Non-pigmented ciliary epithelial cell (primary cell): ENCODE results near the gene STAG3.

Experiments
- DNase-seq: peaks from one replicate; pipeline ENCODE4 v3.0.0-alpha.2; 2010; ENCODE audit warnings: low read depth

STAG3 gene

DNA sequence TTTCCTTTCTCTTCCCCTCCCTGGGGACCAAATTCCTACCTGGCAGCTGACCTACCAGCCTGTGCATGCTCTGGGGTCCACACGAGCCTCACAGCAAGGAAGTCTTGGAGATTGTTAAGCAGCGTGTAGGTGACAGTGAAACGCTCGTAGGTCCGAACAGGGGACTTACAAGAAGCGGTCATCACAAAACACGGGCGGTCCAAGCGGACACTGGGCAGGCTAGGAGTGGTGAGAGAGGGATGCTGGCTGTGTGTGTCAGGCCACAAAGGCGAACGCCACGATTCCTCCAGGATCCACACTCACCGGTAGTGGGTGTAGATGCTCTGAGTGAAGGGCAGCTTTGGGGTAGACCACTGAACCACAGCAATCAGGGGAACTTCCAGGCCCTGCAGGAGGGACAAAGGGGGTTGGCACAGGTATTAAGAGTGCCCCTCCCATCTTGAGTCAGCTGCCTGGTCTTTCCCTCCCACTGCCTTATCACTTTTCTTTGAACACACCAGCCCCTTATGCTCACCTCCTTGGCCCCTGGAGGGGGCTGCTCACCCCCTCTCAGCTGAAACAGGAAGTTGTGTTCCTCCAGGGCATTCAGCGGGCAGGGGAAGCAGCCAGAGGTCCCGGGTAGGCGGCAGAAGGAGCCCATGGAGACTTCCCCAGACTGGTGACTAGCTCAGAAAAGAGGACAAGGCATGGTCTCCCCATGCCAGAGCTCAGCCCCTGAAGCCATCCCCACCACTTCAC lies 21.2 kb upstream of the STAG3 start:
- DNase-seq, result no peak

DNA sequence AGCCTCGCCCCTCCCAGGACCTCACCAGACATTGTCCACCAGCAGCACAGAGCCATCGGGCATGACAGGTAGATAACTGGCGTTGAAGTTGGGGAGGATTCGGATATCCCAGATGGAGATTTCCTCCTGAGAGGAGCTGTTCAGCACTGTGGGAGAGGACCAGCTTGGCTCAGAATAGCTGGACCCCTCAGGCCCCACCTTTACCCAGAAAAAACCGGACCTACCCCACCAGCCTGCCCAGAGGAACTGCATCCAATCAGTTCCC lies 20.7 kb upstream of the STAG3 start:
- no peak for DNase-seq

DNA sequence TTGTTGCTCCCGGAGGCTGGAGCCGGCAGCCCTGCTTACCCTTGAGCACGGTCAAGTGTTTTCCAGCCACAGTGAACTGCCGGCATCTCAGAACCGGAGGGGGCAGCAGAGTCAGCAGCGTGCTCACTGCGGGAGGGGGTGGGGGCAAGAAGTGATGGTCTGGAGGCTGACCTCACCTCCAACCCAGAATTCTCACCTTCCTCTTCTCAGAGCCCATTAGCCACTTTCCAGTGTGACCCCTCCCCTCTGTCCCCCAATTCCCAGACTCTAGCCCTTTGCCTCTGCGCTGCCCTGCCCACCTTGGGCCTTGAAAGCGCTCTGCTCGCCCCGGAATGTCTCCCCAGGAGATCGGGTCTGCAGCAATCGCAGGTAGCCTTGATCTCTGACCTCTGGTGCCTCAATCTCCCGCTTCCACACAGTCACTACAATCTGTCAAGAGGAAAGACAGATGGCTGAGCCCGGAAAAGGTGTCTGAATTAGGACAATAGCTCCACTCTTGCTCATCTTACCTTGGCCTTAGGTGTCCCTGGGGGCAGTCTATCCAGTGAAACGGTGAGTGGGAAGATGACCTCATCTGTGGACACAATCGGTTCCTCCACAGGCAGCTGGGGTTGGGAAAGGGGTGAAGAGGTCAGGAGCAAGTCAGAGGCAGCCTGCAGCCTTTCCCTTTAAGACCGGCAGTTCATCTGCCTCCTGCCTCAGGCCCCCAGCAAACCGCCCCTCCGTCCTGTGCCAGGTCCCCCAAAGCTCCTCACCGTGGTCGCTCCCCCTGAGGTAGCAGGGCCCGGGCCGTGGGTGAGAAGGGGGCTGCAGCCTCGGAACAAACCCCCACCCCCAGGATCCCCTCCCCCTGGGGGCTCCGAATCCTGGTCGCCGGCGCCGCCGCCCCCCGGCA lies 20.1 kb upstream of the STAG3 start:
- DNase-seq, result no peak

DNA sequence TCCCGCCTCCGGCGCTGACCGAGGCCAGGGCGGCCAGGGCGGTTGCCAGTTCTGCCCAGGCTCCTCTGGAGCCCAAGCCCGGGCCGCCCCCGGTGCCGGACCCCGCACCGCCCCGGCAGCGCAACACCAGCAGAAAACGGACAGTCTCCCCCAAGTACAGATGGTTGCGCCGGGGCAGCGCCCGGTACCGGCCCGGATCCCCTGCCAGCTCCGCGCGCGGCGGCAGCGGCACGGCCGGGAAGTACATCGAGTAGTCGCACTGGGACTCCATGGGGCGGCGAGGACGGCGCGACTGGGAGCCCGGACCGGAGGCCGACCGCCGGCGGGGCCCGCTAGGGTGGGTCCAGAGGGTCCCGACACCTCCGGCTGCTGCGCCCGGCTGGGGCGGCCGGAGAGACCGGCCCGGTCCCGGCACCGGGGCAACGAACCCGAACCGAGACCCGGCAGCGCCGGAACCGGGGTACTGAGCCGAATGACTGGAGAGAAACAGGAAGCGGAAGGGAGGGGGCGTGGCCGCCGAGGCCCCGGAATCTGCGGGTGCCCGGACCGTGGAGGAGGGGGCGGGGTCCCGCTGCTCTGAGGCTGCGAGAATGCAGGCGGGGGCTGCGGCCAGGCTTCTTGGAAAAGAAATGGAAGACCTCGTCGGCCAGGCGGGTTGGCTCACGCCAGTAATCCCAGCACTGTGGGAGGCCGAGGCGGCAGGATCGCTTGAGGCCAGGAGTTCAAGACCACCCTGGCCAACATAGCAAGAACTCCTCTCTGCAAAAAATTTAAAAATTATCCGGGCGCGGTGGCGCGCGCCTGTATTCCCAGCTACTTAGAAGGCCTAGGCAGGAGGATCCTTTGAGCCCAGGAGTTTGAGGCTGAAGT lies 19.3 kb upstream of the STAG3 start, which contains the start of gene TRAPPC14:
Gene TRAPPC14, minus strand, starts transcription at position 495 of the 870 bp plus-strand sequence. Its CDS starts 224 bp downstream, at position 271.
- no peak for DNase-seq

DNA sequence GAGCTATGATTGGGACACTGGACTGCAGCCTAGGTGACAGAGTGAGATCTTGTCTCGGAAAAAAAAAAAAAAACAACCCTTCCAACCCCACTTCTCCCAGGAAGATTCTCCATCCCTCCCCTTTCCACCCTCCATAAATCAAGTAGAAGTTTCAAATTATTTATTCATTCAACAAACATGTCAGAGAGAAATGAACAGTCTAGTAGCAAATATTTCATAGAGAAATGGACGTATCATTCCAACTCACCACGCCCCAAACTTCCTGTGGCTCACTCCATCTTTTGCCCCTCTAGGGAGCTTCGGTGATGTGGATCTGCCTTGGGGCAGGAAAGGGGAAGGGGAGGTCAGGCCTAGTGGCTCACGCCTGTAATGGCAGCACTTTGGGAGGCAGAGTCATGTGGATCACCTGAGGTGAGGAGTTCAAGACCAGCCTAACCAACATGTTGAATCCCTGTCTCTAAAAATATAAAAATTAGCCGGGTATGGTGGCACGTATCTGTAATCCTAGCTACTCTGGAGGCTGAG lies 18.6 kb upstream of the STAG3 start:
- no peak for DNase-seq

DNA sequence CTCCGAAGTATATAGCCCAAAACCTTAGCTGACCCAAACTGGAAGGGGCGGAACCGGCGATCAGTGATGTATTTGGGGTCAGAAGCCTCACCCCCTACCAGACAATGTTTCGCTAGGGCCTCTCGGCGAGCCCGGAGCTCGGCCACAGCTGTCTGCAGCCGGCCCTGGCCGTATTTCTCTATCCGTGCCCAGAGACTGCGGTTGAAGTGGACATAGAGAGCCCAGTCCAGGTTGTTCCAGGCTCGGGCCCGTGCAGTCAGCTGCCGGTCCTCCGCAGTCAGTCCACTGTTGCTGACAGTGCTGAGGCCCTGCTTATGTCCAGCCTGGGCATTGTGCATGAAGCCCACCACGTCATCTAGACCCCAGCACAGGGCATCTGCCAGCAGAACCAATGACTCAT lies 17.7 kb upstream of the STAG3 start:
- DNase-seq, result no peak

DNA sequence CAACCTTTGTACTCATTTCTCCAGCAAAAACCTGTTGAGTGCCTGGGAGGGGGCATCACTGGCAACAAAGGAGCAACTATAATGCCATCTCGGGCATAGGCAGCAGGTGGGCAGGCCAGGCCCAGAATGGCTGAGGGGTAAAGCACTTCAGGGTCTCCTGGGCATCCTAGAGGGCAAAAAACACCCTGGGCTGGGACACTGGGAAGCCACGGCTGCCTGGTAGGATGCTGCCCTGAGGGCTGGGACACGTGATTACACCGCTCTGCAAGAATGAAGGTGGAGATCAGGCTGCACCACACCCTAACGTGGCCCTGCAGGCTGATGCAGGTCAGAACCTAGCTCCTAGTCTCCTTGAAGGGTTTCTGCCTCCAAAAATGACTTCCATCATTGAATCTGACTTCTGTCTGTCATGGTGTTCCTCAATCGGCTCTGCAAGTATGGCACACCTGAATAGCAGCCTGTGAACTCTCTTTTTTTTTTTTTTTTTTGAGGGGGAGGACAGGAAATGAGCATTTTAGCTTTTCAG lies 14.6 kb upstream of the STAG3 start:
- no peak for DNase-seq

DNA sequence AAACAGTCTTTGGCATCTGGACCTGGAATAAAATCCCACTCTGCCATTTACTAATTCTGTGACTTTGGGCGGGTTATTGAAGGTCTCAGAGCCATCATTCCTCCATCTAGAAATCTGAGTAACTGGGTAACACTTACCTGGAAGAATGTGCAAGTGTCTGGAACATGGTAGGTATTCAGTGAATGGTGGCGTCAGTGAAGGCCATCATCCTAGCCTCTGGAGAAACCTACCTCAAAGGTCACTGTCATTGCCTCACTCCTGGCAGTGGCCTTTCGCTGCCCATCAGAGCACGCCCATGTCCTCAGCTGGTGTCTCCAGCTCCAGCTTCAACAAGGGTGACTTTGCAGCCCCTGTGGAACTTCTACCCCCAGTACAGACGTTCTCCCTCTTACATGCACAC lies 13.8 kb upstream of the STAG3 start:
- DNase-seq, result no peak

DNA sequence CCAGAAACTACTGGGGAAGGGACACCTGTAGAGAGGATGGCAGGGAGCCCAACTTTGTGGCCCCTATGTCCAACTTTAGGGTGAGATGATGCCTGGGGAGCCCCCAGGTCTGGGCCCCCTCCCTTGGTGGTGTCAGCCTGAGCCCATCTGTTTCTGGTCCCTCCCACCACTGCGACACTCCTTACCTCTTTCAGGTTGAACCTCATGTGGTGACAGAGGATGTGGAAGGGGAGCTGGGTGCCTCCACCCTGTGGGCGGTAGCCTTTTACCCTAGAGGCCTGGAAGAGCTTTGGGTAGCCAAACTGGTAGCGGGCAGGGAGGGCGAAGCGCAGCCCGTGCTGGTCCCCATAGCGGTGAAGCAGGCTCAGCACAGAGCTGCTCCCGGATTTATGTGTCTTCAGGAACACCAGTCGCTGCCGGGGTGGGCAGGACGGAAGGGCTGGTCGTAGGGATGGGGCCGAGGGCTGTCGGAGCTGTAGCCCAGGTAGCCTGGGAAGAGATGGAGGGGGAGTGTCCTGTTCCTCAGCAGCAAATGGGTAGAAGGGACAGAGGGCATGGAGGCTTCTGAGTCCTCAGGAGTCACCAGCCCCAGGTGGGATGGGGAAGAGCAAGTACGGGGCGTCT lies 11.3 kb upstream of the STAG3 start:
- no peak for DNase-seq

DNA sequence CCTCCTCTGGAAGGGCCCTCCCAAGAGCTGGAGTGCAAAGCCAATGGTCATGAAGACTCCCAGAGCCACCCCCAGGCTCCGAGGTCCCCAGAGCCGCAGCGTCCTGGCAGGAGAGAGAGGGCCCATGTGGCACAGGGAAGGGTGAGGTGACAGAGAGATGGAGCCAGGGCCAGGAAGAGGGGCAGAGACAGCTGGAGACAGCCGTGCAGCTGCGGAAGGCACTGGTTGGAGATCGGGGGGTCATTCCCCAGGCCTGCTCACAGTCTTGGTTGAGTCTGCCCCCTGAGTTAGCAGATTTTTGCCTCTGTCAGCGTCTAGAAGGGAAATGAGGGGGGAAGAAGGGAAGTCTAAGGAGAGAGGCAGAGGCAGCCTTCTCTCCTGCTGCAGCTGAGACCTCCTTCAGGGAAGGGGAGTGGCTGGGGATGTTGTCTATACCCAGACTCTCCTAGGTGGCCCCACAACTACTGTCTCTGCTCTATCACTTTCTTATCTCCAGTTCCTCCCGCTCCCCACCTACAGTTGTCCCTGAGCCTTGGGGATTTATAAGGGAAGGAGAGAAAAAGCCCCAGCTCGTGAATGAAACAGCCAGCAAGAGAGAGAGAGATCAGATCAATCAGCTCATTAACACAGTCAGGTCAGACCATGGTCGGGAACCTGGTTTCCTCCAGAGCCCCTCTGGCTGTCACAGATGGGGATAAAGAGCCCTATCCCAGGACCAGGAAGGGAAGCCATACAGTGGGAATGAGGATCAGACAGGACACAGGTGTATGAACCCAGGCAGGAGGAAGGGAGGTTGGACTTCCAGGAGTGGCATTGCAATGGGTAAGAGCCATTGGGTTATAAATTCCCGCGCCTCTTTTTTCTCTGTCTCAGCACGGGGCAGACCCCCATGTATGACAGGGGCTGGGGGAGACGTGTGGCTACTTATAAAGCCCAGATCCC lies 10.5 kb upstream of the STAG3 start:
- DNase-seq, result no peak

DNA sequence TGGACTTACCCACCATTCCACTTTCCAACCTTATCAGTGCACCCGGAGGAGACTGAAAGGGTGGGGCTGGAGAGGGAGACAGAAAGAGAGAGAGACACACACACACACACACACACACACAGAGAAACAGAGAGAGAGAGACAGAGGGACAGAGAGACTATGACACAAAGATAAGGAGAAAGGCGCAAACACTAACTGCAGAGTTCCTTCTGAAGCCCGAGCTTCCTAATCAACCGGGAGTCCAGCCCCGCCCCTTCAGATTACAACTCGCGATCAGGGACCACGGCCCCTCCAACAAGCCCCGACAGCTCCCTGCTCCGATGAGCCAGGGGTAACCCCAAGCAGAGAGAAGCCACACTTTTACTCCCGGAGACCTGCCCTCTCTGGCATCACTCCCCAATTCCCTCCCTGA lies 9.8 kb upstream of the STAG3 start:
- DNase-seq, result no peak

DNA sequence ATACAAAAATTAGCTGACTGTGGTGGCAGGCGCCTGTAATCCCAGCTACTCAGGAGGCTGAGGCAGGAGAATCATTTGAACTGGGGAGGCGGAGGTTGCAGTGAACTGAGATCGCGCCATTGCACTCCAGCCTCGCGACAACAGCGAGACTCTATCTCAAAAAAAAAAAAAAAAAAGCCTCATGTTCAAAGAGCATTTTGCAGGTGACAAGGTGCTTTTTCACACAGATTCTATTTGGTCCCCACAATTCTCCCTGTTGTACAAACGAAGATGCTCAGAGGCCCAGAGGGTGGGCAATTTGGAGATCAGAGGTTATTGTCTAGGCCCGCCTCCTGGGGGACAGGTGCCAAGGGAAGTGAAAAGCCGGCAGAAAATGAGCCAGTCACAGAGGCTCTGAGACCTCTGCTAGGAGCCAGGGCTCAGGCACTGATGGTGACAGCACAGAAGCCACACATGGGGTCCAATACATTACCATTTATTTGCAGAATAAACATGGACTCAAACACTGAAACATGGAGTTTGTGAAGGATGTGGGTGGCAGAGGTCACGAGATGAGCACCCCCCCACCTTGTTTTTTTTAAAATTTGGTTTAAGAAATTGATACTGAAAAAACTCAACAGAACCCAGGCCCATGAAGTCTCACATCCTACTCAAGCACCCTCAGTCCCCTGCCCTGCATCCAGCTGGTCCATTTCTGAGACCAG lies 8.4 kb upstream of the STAG3 start:
- DNase-seq, result no peak

DNA sequence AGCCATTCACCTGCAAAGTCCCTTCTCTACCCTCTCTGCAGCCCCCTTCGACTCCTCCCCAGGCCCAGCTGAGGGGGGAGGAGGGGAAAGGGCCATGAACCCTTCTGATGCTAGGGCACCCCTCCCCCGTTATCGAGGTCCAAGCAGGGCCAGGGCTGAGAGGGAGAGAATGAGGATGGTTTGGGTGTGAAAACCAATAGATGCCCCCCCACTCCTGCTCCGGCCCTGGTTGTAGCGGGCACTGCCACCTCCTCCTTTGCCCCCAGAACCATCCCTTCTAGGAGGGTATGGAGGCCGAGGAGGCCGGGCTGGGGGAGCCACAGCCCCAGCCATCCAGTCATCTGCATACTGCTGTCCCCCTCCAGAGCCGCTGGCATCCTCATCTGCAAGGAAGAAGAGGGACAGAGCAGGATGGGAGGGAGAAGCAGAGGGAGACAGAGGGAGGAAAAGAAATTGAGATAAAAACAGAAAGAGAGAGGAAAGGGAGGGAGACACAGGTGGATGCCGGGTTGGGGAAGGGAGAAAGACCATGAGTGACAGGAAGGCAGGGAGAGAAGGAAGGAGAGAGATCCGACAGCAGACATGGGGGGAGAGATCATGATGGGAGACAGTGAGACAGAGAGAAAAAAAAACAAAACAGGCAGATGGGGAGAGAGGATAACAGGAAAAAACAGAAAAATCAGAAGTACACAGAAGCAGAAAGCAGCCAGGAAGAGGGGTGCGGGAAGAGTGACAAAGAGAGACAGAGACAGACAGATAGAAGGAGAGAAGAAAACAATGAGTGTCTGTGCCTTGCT lies 7.4 kb upstream of the STAG3 start:
- DNase-seq, result no peak

DNA sequence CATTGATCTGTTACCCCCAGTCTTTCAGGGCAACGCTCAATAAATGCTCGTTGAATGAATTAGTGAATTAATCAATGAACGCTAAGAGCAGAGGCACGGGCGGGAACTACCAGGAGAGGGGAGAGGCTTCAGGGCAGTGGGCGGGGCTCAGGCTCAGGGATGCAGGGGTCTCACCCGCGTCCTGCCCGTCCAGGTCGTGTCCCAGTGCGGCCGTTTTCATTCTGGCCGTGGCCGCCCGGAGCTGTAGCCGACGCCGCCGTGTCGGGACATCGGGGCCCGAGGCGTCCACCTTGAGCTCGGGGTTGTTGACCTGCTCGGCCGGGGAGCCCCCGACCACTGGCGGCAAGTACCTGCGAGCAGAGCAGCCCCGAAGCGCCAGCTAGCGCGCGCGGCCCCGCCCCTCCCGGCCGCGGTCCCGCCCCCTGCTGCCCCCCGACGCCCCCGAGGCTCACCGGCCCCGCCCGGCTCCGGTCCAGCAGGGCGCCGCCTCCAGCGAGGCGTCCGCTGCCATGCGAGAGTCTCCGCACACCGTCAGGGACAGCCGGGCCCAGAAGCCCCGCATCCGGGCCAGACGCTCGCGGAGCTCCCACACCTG lies 6.5 kb upstream of the STAG3 start:
- DNase-seq, result no peak

DNA sequence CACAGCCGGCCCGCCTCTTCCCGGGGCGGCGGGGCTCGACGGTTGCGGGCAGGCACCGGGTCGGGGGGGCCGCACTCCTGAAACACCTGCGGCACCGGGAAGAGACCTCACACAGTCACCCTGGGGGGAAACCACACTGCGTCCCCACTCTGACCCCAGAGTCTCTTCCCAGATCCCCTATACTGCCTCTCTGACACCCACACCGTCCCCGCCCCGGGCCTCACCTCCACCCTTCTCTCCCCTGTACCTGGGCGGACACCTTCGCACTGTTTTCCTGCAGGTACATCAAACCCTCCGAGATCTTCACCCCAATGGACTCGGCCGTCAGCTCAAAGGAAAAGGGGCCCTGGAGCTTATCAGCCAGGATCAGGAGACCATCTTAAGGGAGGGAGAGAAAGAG lies 5.9 kb upstream of the STAG3 start:
- DNase-seq, result no peak

DNA sequence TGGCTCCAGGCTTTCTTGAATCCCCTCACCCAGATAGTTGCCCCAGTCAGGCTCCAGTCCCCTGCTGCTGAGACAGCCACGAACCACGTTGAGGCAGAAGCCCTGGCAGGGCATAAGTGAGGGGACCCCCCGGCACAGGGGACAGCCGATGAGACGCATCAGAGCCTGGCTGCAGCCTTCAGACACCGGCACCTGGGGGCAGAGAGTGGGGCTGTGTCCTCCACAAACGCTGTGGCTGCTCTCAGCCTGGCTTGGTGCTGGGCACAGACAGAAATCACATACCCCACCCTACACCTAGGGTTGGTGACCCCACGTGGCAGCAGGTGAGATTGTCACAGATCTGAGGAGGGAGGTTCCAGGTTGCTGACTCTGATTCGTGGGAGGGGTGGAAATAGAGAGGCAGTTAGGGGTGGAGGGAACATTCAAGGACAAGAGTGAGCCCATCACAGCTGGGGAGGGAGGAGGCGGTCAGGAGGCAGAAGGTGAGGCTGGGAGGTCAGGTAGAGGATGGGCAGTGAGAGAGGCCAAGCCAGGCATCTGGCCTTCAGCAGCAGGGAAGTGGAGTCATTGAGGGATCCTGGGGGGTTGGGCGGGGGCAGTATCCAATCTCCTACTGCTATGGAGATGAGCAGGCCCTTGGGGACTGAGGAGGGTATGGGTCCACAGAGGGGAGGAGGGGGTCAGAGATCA lies 3.8 kb upstream of the STAG3 start:
- DNase-seq, result no peak

DNA sequence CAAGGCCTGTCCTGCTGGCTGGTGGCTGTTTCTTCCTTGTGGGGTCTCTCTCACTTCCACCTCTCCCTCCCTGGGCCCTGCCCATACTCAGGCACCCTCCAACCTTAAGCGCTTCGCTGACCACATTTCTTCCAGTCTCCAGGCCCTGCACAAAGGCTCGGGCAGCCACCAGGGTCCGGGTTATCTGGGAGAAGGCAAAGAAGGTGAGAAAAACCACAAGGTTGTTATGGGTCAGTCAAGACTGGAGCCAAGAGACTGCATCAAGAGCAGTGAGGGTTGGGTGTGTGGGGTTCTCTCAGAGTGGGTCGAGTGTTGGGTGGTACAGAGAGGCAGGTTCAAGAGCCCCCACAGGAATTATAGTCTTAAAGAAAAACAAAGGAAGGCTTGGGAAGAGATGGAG lies 3.1 kb upstream of the STAG3 start:
- no peak for DNase-seq
